Measurements from ENCODE around the gene PRKN. TPM values are rescaled to one million over a fixed set of nuclear protein-coding genes. Genes with fewer than 3 reads are reported as not detected.

PRKN gene
- total RNA-seq, 1 experiment from 2014 or later: 0.46 TPM

GRCh38 chr6:161837449-161837735, 890.2 kb downstream of the PRKN start:
- no peaks in the 10 kb centered on the region for H3K27me3 ChIP-seq (ENCODE audit: control insufficient read depth, insufficient read depth, low read length)
- no peak for TF ChIP-seq REST (IDR thresholded peaks at IDR 0.05; ENCODE audit: insufficient read depth in 1 of 2, low read depth in 2 of 2, low read length in 1 of 2)
- TF ChIP-seq CTCF (IDR thresholded peaks at IDR 0.05): peak; percentile 43; the same call in 1 of the 2 replicates

GRCh38 chr6:161836643-161837448, 890.7 kb downstream of the PRKN start:
- POLR2A ChIA-PET: no interaction called here
- no peaks in the 10 kb centered on the region for H3K27me3 ChIP-seq (ENCODE audit: control insufficient read depth, insufficient read depth, low read length)

More at GRCh38 chr6:161837449-161837735, 890.2 kb downstream of the PRKN start:
- BruUV-seq (replicated peaks): no TSS peak
- Histone ChIP-seq H3K9me3 (ENCODE audit: control insufficient read depth, insufficient read depth, low read depth, low read length) (no peaks in the 10 kb centered on the region), H3K4me3 (ENCODE audit: low read depth in 2 of 2, low read length in 2 of 2) (no peak overlapping the region), H3K36me3 (ENCODE audit: control insufficient read depth, insufficient read depth, low read length) (no peaks in the 10 kb centered on the region), H3K4me1 (ENCODE audit: control insufficient read depth, insufficient read depth, low read length) (no peaks in the 10 kb centered on the region), H3K27ac (ENCODE audit: low read length) (no peak overlapping the region)
- no peak for ATAC-seq
- DNase-seq (ENCODE audit: low read depth, low spot score): no peak
- in situ Hi-C loops (cut with HindIII; ENCODE audit: low pct_unique_long_range_greater_than_20kb, low sequenced_read_pairs) (no loop called here), intact Hi-C loops (cut with micrococcal nuclease; ENCODE audit: unreplicated experiment) (no loop called here)
- CTCF ChIA-PET: interaction anchor here (0.6 to 0.7 kb wide), 3 partner anchors 76 to 668 kb away, joined by 3 to 4 read pairs (median 3); no protein-coding TSS in a partner anchor
- POLR2A ChIA-PET: no interaction called here

More at GRCh38 chr6:161836643-161837448, 890.7 kb downstream of the PRKN start:
- no peak for ATAC-seq
- no peaks in the 10 kb centered on the region for H3K4me1 ChIP-seq (ENCODE audit: control insufficient read depth, insufficient read depth, low read length)
- H3K9me3 ChIP-seq (ENCODE audit: control insufficient read depth, insufficient read depth, low read depth, low read length): no peaks in the 10 kb centered on the region
- no peaks in the 10 kb centered on the region for H3K36me3 ChIP-seq (ENCODE audit: control insufficient read depth, insufficient read depth, low read length)
- in situ Hi-C loops (cut with HindIII; ENCODE audit: low pct_unique_long_range_greater_than_20kb, low sequenced_read_pairs): no loop called here
- CTCF ChIA-PET: interaction anchor here (0.6 to 0.7 kb wide), 2 partner anchors 142 to 667 kb away, joined by 3 read pairs; no protein-coding TSS in a partner anchor
- no peak overlapping the region for H3K4me3 ChIP-seq (ENCODE audit: low read depth in 2 of 2, low read length in 2 of 2)
- intact Hi-C loops (cut with micrococcal nuclease; ENCODE audit: unreplicated experiment): no loop called here
- TF ChIP-seq POLR2AphosphoS5 (IDR thresholded peaks at IDR 0.05; ENCODE audit: low read depth, low read length): no peak
- TF ChIP-seq CTCF (IDR thresholded peaks at IDR 0.05): peak; percentile 65
- BruUV-seq (replicated peaks): no TSS peak
- DNase-seq (ENCODE audit: low read depth, low spot score): no peak
- H3K27ac ChIP-seq (ENCODE audit: low read length): no peak overlapping the region
